ENCODE measurements around the gene FGF12.

FGF12 gene

GRCh38 chr3:192187485-192188051, 539.8 kb downstream of the FGF12 start:
- DNase-seq (ENCODE audit: low spot score), result no peak

DNA sequence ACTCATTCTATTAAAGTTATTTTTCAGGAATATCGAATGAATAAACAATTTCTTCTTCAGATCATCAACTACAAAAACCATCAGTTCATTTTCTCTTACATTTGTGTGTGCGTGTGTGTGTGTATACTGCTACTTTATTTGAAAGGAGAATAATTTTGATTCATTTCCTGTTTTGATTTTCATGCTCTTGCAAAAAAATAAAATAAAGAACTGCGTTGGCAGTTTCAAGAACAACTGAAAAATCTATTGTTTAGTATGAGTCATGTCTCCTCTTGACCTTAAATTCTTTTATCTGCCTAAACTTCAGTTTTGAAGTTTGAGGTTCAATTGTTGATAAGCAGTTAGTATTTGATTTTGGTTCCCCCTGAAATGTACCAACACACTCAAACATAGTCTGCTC, 540.8 kb downstream of the FGF12 start:
- DNase-seq (ENCODE audit: low spot score), result no peak

- DNase-seq (ENCODE audit: low spot score), result no peak
Observed at GRCh38 chr3:192186045-192186444, 541.3 kb downstream of the FGF12 start.

DNA sequence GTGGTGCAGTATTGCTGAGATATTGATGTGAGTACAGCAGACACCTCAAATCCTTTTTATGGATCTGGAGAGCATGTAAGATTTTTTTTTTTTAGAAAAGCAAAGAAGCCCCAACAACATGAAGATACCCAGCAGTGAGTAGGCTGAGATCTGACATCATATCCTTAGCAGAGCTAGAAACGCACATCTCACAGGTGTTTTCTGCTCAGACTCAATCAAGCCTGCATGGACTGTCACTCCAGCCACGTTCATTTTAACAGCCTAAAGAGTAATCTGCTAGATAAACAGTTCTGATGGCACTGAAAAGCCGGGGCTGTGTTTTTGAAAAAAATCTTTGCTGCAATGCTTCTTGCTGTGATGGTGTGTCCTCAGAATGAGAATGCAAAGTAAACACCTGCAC, 544.2 kb downstream of the FGF12 start:
- no peak for DNase-seq (ENCODE audit: low spot score)

- no peak for DNase-seq (ENCODE audit: low spot score)
Observed at GRCh38 chr3:192181151-192181550, 546.2 kb downstream of the FGF12 start.

- no peak for DNase-seq (ENCODE audit: low spot score)
Observed at GRCh38 chr3:192177383-192177782, 550.0 kb downstream of the FGF12 start.

- DNase-seq (ENCODE audit: low spot score), result no peak
Observed at GRCh38 chr3:192174283-192174682, 553.1 kb downstream of the FGF12 start.

- DNase-seq (ENCODE audit: low spot score), result no peak
Observed at GRCh38 chr3:192171213-192171612, 556.1 kb downstream of the FGF12 start.

DNA sequence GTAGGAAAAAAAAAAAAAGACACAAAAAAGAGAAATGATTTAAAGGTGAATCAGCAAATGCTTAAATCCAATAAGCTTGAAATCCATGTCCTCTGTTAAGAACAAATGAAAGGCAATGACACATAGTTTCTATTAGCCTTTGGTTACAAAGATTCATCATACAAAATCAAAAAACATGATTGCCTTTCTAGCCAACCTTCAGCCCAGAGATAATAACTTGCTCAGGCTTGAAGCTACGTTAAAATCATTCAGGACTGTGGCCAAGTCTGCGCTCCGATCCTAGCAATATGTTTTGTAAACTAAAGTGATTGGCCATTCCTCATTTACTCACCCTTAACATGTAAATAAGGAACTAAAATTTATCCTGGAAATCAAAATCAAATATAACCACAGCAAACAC, 556.7 kb downstream of the FGF12 start:
- DNase-seq (ENCODE audit: low spot score), result no peak

DNA sequence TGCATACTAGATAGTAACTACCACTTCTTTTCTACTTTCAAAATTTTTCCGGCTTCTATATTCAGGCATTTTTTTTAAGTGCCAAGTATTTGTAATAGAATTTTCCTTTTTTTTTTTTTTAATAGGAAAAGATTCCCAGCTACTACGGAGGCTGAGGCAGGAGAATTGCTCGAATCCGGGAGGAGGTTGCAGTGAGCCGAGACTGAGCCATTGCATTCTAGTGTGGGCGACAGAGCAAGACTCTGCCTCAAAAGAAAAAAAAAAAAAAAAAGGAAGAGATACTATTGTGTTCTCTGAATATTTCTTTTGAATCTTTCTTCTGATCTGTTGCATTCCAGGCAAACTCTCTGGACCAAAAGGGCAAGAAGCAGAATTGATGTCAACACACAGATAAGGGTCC, 557.3 kb downstream of the FGF12 start:
- no peak for DNase-seq (ENCODE audit: low spot score)

DNA sequence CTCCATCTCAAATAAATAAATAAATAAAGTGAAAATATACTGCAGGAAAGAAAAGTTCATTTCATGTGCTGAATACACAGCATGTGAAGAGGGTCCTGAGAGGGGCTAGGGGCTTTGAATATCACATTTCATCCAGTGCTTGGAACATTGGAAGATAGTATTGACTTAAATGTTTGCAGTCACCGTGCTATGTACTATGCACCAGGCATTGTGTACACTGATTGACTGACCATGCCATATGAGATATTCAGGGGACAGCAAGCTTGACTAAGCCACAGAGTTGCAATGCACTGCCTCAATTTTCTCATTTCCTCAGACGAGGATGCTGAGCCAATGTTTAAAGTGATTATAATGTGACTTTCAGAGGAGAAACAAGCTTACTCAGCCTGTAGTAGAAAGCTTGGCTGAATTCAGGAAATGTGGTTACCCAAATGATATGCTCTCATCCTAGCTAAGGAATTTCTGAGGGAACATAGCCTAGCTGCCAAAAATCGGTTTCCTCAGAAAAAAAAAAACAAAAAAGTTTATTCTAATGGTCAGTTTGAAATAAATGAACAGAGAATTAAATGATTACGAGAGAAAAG, 557.9 kb downstream of the FGF12 start:
- no peak for DNase-seq (ENCODE audit: low spot score)

DNA sequence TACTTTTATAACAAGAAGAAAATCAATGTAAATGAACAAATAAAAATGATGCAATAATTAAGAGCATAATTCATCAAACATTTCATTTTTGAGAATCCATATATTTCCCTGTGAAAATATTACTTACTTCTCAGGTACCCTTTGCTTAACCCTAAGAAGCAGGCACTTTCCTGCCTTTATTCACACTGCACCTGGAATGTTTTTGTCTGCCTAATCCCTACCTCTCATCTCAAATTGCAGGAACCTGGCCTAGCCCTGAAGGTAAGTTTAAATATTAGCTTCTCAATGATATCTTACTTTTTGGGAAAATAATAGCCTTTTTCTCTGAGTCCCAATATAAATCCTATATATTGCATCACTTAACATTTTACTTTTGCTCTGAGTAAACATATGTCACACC, 559.1 kb downstream of the FGF12 start:
- no peak for DNase-seq (ENCODE audit: low spot score)

DNA sequence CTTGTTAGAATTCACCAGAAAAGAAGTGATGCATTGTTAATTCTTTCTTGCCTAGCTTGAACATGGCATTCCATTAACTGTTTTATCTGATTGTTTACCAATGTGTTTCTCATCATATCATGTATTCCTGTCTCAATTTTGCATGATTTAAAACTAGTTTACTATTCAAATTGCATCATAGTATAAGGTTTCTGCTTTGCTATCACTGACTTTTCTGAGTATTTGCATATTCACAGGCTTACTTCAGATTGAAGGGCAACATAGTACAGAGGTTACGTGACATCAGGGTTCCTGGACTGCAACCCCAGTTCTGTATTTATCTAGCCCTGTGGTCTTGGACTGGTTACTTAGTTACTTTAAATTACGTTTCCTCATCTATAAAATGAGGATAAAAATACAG, 561.8 kb downstream of the FGF12 start:
- no peak for DNase-seq (ENCODE audit: low spot score)

DNA sequence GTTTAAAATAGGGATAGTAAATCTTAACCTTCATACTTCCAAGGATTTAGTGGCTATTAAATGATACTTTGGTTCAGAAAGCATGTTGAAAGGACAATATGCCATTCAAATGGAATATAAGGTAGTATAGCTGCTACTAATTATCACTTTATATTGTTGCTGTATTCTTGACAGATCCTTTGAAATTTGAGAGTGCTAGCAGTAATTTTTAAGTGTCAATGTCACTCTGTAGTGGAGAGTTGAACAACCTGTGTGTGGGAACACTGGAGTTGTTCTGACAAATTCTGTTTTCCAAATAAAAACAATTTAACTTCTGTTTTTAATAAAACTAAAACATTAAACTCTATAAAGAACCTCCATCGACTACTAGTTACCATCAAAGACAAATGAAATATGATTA, 565.7 kb downstream of the FGF12 start:
- DNase-seq (ENCODE audit: low spot score), result no peak

DNA sequence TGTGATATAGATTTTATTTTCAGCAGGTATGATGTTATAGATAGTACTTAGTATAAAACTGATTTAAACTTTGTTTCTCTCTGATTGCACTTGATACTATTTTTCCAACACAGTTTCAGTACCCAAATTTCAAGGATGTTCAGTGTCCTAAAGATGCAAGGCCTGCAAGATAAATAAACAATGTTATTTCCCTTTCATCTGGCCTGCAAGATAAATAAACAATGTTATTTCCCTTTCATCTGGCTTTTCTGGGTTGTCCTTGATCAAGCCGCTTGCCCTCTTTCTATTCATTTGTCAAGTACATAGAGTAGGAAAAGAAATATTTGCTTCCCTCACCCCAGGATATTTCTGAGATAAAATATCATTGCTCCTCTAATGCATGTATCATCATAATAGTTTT, 571.0 kb downstream of the FGF12 start:
- no peak for DNase-seq (ENCODE audit: low spot score)

DNA sequence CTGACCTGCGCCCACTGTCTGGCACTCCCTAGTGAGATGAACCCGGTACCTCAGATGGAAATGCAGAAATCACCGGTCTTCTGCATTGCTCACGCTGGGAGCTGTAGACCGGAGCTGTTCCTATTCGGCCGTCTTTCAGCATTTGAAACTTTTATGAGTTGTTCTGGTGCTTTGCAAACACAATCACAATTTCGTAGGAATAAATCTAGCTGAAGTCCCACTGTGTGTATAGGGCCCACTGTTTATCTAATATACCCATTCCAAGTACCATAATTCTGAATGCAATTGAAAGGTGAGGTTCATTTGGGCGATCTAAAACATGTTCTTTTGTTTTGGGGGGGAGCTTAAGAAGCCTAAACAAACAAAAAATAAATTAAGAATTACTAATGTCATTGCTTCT, 572.1 kb downstream of the FGF12 start:
- DNase-seq (ENCODE audit: low spot score), result no peak

DNA sequence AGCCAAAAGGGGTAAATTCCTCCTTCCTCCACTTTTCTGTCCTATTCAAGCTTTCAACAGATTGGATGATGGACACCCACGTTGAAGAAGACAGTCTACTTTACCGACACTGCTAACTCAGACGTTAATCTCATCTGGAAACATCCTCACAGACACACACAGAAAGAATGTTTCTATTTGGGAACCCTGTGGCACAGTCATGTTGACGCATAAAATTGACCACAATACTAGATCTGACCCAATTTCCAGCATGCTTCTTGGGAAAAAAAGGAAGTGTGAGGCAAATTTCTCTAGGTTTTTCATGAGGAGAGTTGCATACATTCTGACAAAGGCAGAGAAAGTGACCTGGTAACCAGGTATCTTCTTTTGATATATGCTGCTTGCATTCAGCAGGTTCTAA, 594.1 kb downstream of the FGF12 start:
- DNase-seq (ENCODE audit: low spot score), result no peak

DNA sequence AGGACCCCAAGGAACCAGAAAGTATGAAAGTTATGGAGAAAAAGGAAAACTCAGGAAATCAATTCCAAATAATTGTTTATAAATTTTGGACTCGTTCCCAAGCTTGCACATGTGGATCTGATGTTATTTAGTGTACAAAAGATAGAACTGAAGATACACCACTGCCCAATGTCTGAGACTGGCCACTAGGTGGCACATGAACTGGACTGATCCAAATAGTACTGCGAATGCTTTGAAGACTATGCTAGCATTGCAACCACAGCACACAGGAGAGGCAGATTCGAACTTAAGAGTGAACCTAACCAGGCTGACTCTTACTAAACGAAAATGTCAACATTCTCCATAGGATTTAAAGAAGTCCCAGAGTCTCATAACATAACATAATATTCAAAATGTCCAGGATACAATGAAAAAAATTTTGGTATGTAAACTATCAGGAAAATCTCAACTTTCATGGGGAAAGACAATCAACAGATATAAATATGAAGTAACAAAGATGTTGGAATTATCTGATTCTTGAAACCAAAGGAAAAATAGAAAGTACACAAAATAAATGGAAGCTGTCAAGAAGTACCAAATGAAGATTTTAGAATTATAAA, 596.7 kb downstream of the FGF12 start:
- no peak for DNase-seq (ENCODE audit: low spot score)

GRCh38 chr3:192129586-192129985, 597.8 kb downstream of the FGF12 start:
- DNase-seq (ENCODE audit: low spot score), result no peak

DNA sequence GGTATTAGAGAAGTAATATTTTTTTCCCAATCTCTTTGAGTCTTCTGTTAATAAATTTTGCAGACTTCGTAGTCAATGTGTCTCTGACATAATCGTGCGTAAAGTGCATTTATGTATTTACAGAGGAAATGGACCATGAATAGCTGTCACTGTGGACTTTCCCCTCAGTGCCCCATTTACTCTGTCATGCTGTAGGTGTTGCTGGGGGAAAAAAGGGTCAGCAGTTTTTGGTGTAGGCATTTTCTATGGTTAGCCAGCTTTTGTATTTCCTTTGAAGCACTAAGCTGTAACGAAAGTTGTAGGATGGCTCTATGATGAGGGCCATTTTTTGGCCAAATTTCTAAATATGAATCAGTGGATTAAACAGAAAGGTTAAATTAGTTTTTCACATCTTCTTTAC, 598.4 kb downstream of the FGF12 start:
- DNase-seq (ENCODE audit: low spot score), result no peak

- no peak for DNase-seq (ENCODE audit: low spot score)
Observed at GRCh38 chr3:192128060-192128459, 599.3 kb downstream of the FGF12 start.

DNA sequence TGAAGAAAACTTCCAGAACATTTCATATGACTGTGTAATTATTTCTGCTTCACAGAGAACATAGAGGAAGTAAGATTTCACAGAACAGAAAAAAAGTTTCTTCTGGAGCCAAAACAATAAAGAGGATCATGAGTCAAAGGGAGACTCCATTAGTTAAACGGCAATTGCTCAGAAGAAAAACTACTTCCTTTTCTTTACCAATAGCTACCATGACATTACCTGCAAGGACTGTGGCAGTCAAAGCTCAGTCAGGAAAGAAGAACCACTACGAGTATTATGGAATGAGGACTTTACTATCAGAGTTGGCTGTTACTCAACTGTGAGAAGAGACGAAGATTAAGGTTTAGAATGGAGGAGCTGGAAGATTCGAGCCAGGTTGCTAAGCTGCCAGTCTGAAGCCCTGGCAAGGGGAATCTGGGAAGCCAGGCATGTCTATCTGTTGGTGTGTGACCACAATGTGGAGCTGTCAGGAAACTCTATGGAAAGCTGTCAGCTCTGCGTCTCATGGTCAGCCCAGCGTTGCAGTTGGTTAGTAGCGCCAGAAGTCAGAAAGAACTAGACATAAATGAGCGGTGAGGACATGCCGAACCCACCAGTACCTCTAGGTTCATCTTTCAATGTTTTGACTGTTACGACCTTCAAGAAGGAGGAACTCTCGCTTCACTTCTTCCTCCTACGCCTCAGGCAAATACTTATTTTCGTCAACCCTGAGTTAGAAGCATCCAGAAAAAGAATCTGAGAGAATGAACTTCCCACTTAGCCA, 604.3 kb downstream of the FGF12 start:
- DNase-seq (ENCODE audit: low spot score), result no peak

DNA sequence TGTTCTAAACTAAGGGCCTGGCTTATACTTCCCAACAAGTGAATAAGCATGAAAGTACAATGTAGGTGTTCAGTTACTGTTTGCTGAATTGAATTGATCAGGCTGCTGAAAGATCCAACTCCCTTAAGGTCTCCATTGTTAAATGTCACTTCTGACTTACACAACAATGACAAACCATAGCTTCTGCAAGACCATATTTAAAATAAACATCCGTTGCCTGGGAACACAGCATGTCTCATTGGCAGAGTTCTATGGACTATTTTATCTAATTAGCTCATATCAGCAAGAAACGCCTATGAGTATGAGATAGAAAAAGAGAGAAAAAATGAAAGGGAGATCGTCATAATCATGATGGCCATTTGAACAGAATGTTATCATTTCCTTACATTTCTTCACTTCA, 605.4 kb downstream of the FGF12 start:
- DNase-seq (ENCODE audit: low spot score), result no peak

Data from left forelimb (tissue), 1 donor.